HEK293 (cell line): ENCODE results near the gene ITFG2.

Experiments
- KLF16 ChIP-seq: fragments of 450-650 bp; formaldehyde crosslinking; IDR thresholded peaks from 2 replicates; pipeline ENCODE4 v1.5.1; 2017; ENCODE audit warnings: missing biosample characterization, missing genetic modification characterization
- ZBTB21 ChIP-seq: fragments of 450-650 bp; formaldehyde crosslinking; IDR thresholded peaks from 2 replicates; pipeline ENCODE4 v1.5.1; 2017; ENCODE audit warnings: missing biosample characterization, missing genetic modification characterization
- ZNF133 ChIP-seq: fragments of 450-650 bp; formaldehyde crosslinking; IDR thresholded peaks from 2 replicates; pipeline ENCODE4 v1.5.1; 2016; ENCODE audit warnings: missing biosample characterization, missing genetic modification characterization
- ZNF433 ChIP-seq: fragments of 450-650 bp; formaldehyde crosslinking; IDR thresholded peaks from 2 replicates; pipeline ENCODE4 v1.5.1; 2016; ENCODE audit warnings: missing biosample characterization, missing genetic modification characterization, low read depth
- ZNF600 ChIP-seq: fragments of 450-650 bp; formaldehyde crosslinking; IDR thresholded peaks from 2 replicates; pipeline ENCODE4 v1.5.1; 2016; ENCODE audit warnings: missing biosample characterization, missing genetic modification characterization
- ZNF629 ChIP-seq: fragments of 450-650 bp; formaldehyde crosslinking; IDR thresholded peaks from 2 replicates; pipeline ENCODE4 v1.5.1; 2017; ENCODE audit warnings: missing biosample characterization, missing genetic modification characterization
- ZNF76 ChIP-seq: fragments of 450-650 bp; formaldehyde crosslinking; IDR thresholded peaks from 2 replicates; pipeline ENCODE4; 2016; ENCODE audit warnings: low read depth, missing biosample characterization, missing genetic modification characterization, borderline replicate concordance
- TF ChIP-seq, protein P1 (sequence below): fragments of 450-650 bp; formaldehyde crosslinking; IDR thresholded peaks from 2 replicates; pipeline ENCODE4 v1.5.1; 2016; ENCODE audit warnings: missing biosample characterization, missing genetic modification characterization
- TF ChIP-seq, protein P2 (sequence below): fragments of 450-650 bp; formaldehyde crosslinking; IDR thresholded peaks from 2 replicates; pipeline ENCODE4 v1.5.1; 2016; ENCODE audit warnings: missing biosample characterization, missing genetic modification characterization

DNA sequence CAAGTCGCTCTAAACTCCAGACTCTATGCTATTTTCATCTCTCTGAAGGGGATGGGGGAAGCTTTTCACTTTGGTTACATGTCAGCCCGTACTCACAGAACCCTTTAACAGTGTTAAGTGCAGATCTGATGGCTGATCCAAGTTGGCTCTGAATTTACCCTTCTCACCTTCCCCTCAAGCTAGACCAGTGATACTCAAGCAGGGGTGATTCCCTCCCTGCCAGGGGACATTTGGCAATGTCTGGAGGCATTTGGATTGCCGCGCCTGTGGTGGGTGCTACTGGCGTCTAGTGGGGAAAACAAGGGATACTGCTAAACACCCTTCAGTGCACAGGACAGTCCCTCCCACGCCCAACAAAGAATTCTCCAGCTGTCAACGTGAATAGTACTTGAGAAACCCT lies 50.4 kb downstream of the ITFG2 start:
- no peak for TF ChIP-seq ZNF433 (tag by site-specific recombination)
- TF ChIP-seq, protein P1, sequence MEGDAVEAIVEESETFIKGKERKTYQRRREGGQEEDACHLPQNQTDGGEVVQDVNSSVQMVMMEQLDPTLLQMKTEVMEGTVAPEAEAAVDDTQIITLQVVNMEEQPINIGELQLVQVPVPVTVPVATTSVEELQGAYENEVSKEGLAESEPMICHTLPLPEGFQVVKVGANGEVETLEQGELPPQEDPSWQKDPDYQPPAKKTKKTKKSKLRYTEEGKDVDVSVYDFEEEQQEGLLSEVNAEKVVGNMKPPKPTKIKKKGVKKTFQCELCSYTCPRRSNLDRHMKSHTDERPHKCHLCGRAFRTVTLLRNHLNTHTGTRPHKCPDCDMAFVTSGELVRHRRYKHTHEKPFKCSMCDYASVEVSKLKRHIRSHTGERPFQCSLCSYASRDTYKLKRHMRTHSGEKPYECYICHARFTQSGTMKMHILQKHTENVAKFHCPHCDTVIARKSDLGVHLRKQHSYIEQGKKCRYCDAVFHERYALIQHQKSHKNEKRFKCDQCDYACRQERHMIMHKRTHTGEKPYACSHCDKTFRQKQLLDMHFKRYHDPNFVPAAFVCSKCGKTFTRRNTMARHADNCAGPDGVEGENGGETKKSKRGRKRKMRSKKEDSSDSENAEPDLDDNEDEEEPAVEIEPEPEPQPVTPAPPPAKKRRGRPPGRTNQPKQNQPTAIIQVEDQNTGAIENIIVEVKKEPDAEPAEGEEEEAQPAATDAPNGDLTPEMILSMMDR (tag by site-specific recombination), result no peak
- TF ChIP-seq ZNF600 (tag by site-specific recombination), result no peak
- TF ChIP-seq, protein P2, sequence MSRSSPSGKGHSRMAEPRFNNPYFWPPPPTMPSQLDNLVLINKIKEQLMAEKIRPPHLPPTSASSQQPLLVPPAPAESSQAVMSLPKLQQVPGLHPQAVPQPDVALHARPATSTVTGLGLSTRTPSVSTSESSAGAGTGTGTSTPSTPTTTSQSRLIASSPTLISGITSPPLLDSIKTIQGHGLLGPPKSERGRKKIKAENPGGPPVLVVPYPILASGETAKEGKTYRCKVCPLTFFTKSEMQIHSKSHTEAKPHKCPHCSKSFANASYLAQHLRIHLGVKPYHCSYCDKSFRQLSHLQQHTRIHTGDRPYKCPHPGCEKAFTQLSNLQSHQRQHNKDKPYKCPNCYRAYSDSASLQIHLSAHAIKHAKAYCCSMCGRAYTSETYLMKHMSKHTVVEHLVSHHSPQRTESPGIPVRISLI, result no peak
- TF ChIP-seq ZNF629 (tag by site-specific recombination), result no peak
- no peak for TF ChIP-seq ZNF76 (tag by site-specific recombination)
- no peak for TF ChIP-seq ZBTB21 (tag by site-specific recombination)
- TF ChIP-seq ZNF133 (tag by site-specific recombination), result no peak
- TF ChIP-seq KLF16, result no peak
